H9 (cell line): Measurements from ENCODE around the gene CYTL1. TPM values are rescaled to one million over a fixed set of nuclear protein-coding genes. Genes with fewer than 3 reads are reported as not detected.
A peak's percentile ranks its signal among the peaks of the same experiment; 100 is the strongest.

Experiments
- DNase-seq: peaks from one replicate; pipeline ENCODE4 v3.0.0-alpha.2; 2017
- H2AFZ ChIP-seq: one replicate; pipeline ENCODE4 v1.6.1; 2013; ENCODE audit warnings: mild to moderate bottlenecking, low read length, control low read depth, moderate library complexity
- H2AK5ac ChIP-seq: 2 replicates; pipeline ENCODE4 v1.6.1; 2013; ENCODE audit warnings: low read length, control low read depth, mixed read lengths; ENCODE audit not compliant: insufficient read length
- H2BK120ac ChIP-seq: one replicate; pipeline ENCODE4 v1.6.1; 2013; ENCODE audit warnings: low read depth, mild to moderate bottlenecking, low read length, control low read depth, inconsistent platforms; ENCODE audit not compliant: poor library complexity, severe bottlenecking
- H2BK12ac ChIP-seq: 2 replicates; pipeline ENCODE4 v1.6.1; 2013; ENCODE audit warnings: low read length, control low read depth, mixed read lengths, low read depth; ENCODE audit not compliant: insufficient read length
- H2BK15ac ChIP-seq: 2 replicates; pipeline ENCODE4 v1.6.1; 2013; ENCODE audit warnings: low read depth, low read length, control low read depth
- H2BK20ac ChIP-seq: one replicate; pipeline ENCODE4 v1.6.1; 2013; ENCODE audit warnings: low read depth, mild to moderate bottlenecking, low read length, control low read depth, inconsistent platforms; ENCODE audit not compliant: poor library complexity, severe bottlenecking
- H2BK5ac ChIP-seq: 2 replicates; pipeline ENCODE4 v1.6.1; 2013; ENCODE audit warnings: low read length, control low read depth, mixed read lengths; ENCODE audit not compliant: insufficient read length
- H3K14ac ChIP-seq: 2 replicates; pipeline ENCODE4 v1.6.1; 2013; ENCODE audit warnings: low read length, control low read depth; ENCODE audit not compliant: insufficient read depth
- H3K18ac ChIP-seq: 2 replicates; pipeline ENCODE4 v1.6.1; 2013; ENCODE audit warnings: low read depth, mild to moderate bottlenecking, mixed read lengths, low read length, control low read depth; ENCODE audit not compliant: insufficient read length
- H3K23ac ChIP-seq: 2 replicates; pipeline ENCODE4 v1.6.1; 2013; ENCODE audit warnings: low read length, control low read depth, mixed read lengths, low read depth; ENCODE audit not compliant: insufficient read length
- H3K23me2 ChIP-seq: 2 replicates; pipeline ENCODE4 v1.6.1; 2013; ENCODE audit warnings: low read depth, mild to moderate bottlenecking, mixed read lengths, low read length, control low read depth; ENCODE audit not compliant: insufficient read length, poor library complexity, severe bottlenecking
- H3K27ac ChIP-seq: 2 replicates; pipeline ENCODE4 v1.5.1; 2013; ENCODE audit warnings: low read length, control low read depth, mixed read lengths, low read depth; ENCODE audit not compliant: insufficient read length
- H3K27me3 ChIP-seq: 2 replicates; pipeline ENCODE4 v1.6.1; 2013; ENCODE audit warnings: low read length, control low read depth, inconsistent platforms; ENCODE audit not compliant: insufficient read depth
- H3K4ac ChIP-seq: 2 replicates; pipeline ENCODE4 v1.6.1; 2013; ENCODE audit warnings: low read depth, mild to moderate bottlenecking, control low read depth, inconsistent platforms, low read length, moderate library complexity
- H3K4me1 ChIP-seq: 2 replicates; pipeline ENCODE4 v1.6.1; 2013; ENCODE audit warnings: low read length, control low read depth, inconsistent platforms; ENCODE audit not compliant: insufficient read depth
- H3K4me2 ChIP-seq: 2 replicates; pipeline ENCODE4 v1.6.1; 2013; ENCODE audit warnings: low read length, control low read depth, mixed read lengths; ENCODE audit not compliant: insufficient read length, insufficient read depth
- H3K56ac ChIP-seq: 2 replicates; pipeline ENCODE4 v1.6.1; 2013; ENCODE audit warnings: low read depth, mild to moderate bottlenecking, mixed read lengths, low read length, control low read depth; ENCODE audit not compliant: insufficient read length
- H3K79me1 ChIP-seq: 2 replicates; pipeline ENCODE4 v1.6.1; 2013; ENCODE audit warnings: low read depth, mild to moderate bottlenecking, moderate library complexity, low read length, control low read depth, inconsistent platforms; ENCODE audit not compliant: insufficient read depth, poor library complexity, severe bottlenecking
- H3K79me2 ChIP-seq: 2 replicates; pipeline ENCODE4 v1.6.1; 2013; ENCODE audit warnings: low read length, control low read depth, inconsistent platforms; ENCODE audit not compliant: insufficient read depth
- H3K9ac ChIP-seq: 2 replicates; pipeline ENCODE4 v1.6.1; 2013; ENCODE audit warnings: low read length, control low read depth, mixed read lengths; ENCODE audit not compliant: insufficient read length; ENCODE audit errors: extremely low read depth
- H3K9me3 ChIP-seq: one replicate; pipeline ENCODE4 v1.6.1; 2013; ENCODE audit warnings: low read depth, low read length, inconsistent platforms; ENCODE audit not compliant: control insufficient read depth
- H3T11ph ChIP-seq: one replicate; pipeline ENCODE4 v1.6.1; 2013; ENCODE audit warnings: mild to moderate bottlenecking, low read length, control low read depth, inconsistent platforms
- H4K20me1 ChIP-seq: one replicate; pipeline ENCODE4 v1.6.1; 2013; ENCODE audit not compliant: control insufficient read depth, insufficient read length, insufficient read depth
- H4K5ac ChIP-seq: 2 replicates; pipeline ENCODE4 v1.6.1; 2013; ENCODE audit warnings: low read depth, mild to moderate bottlenecking, mixed read lengths, low read length, control low read depth; ENCODE audit not compliant: insufficient read length
- H4K8ac ChIP-seq: replicated peaks from 2 replicates; pipeline ENCODE4 v1.6.1; 2013; ENCODE audit warnings: low read length, control low read depth, mixed read lengths, low read depth; ENCODE audit not compliant: insufficient read length
- H4K91ac ChIP-seq: 2 replicates; pipeline ENCODE4 v1.6.1; 2013; ENCODE audit warnings: low read depth, mild to moderate bottlenecking, moderate library complexity, mixed read lengths, low read length, control low read depth; ENCODE audit not compliant: insufficient read length
- H3K27ac Mint-ChIP-seq, 3 experiments: 2 replicates in 2 of 3; 3 replicates in 1 of 3; pipeline ENCODE4 v1.8.0; 2020 to 2021; ENCODE audit warnings: mixed read lengths in 3 of 3, mild to moderate bottlenecking in 1 of 3, moderate library complexity in 1 of 3
- H3K27me3 Mint-ChIP-seq: 2 replicates; pipeline ENCODE4 v1.8.0; 2021; ENCODE audit warnings: low read depth, mild to moderate bottlenecking, moderate library complexity, mixed read lengths
- H3K36me3 Mint-ChIP-seq, 3 experiments: 2 replicates in 2 of 3; 3 replicates in 1 of 3; pipeline ENCODE4 v1.8.0; 2020 to 2021; ENCODE audit warnings: low read depth in 3 of 3, mixed read lengths in 3 of 3; ENCODE audit not compliant: insufficient read depth in 1 of 3
- H3K4me1 Mint-ChIP-seq, 2 experiments: 2 replicates each; pipeline ENCODE4 v1.8.0; 2020; ENCODE audit warnings: mixed read lengths in 2 of 2
- H3K4me3 Mint-ChIP-seq, 2 experiments: 2 replicates in 1 of 2; 3 replicates in 1 of 2; pipeline ENCODE4 v1.8.0; 2020 to 2021; ENCODE audit warnings: mild to moderate bottlenecking in 2 of 2, mixed read lengths in 2 of 2, moderate library complexity in 1 of 2
- H3K9me3 Mint-ChIP-seq, 2 experiments: 2 replicates in 1 of 2; 3 replicates in 1 of 2; pipeline ENCODE4 v1.8.0; 2020; ENCODE audit warnings: mild to moderate bottlenecking in 2 of 2, mixed read lengths in 2 of 2, moderate library complexity in 1 of 2
- CTCF ChIP-seq: fragments of 200-600 bp; sonication (generic); conservative IDR thresholded peaks from 3 replicates; pipeline ENCODE4 v1.8.0; 2021; ENCODE audit warnings: antibody characterized with exemption, mild to moderate bottlenecking
- WGBS: extraction: QIAGEN DNeasy Blood & Tissue Kit; methylation state at CpG from one replicate; pipeline ENCODE4 v1.1.7; 2013; ENCODE audit warnings: missing lambda C conversion rate, low lambda C conversion rate, mixed read lengths; ENCODE audit not compliant: insufficient read length; ENCODE audit errors: extremely low coverage; 5-methylcytosine and 5-hydroxymethylcytosine counted together
- total RNA-seq: library from RNA; stranded (reverse); gene quantifications from 2 replicates; pipeline ENCODE4 v1.2.1, GENCODE V29; 2021

The CYTL1 gene
- total RNA-seq, 1 experiment from 2014 or later = 1.7 TPM

GRCh38 chr4:5019796-5020195 is 538 bp upstream of the CYTL1 start:
- no peak overlapping the region for H2BK20ac ChIP-seq
- H3K27ac Mint-ChIP-seq = no peak overlapping the region
- no peak overlapping the region for H3K23ac ChIP-seq
- H3K18ac ChIP-seq = no peak overlapping the region
- H2AK5ac ChIP-seq = no peak overlapping the region
- no peak overlapping the region for H3K56ac ChIP-seq
- no peak for TF ChIP-seq CTCF
- no peak overlapping the region for H2BK5ac ChIP-seq
- H3K4me1 ChIP-seq = no peaks in the 10 kb centered on the region
- DNase-seq = peak; percentile 38
- no CpG with 5 or more reads among the region's 12 CpGs for WGBS
- H3K23me2 ChIP-seq = no peaks in the 10 kb centered on the region
- no peak overlapping the region for H3K14ac ChIP-seq
- H4K5ac ChIP-seq = no peak overlapping the region
- H3K27me3 Mint-ChIP-seq = peaks cover 42% of the 10 kb centered on the region
- H2BK120ac ChIP-seq = no peak overlapping the region
- H3K4me2 ChIP-seq = no peak overlapping the region
- no peak overlapping the region for H4K8ac ChIP-seq
- no peak overlapping the region for H3K9ac ChIP-seq
- H2AFZ ChIP-seq = no peak overlapping the region
- no peak overlapping the region for H3K27ac ChIP-seq
- no peaks in the 10 kb centered on the region; a peak in 2 of 5 replicates for H3K9me3 Mint-ChIP-seq
- 0 out of 2 replicates have a peak, but pooled peaks cover 1% of the 10 kb centered on the region for H3K79me2 ChIP-seq
- H2BK15ac ChIP-seq = no peak overlapping the region
- no peak overlapping the region for H3K4ac ChIP-seq
- H3K27me3 ChIP-seq = peaks cover 6% of the 10 kb centered on the region; the same call in 1 of the 2 replicates
- no peak overlapping the region for H4K91ac ChIP-seq
- H4K20me1 ChIP-seq = no peaks in the 10 kb centered on the region
- H3K36me3 Mint-ChIP-seq = no peaks in the 10 kb centered on the region
- H3K79me1 ChIP-seq = no peaks in the 10 kb centered on the region
- no peak overlapping the region for H3T11ph ChIP-seq
- H3K9me3 ChIP-seq = no peaks in the 10 kb centered on the region
- H2BK12ac ChIP-seq = no peak overlapping the region
- peak overlapping the region in 1 of 2 experiments; percentile 24; a peak in 2 of 5 replicates for H3K4me3 Mint-ChIP-seq
- peaks cover 12 to 15% of the 10 kb centered on the region in 2 experiments for H3K4me1 Mint-ChIP-seq
